Caco-2 (cell line): ENCODE measurements around the gene STEAP1B. TPM values are rescaled to one million over a fixed set of nuclear protein-coding genes. Genes with fewer than 3 reads are reported as not detected.
"Not testable (repeated sequence)": the region's sequence is repeated elsewhere in the genome, so short reads cannot be mapped to it uniquely, and the experiment has no call there.

Source experiments
- BruUV-seq: library from RNA; stranded (reverse); fragments of 400-500 nt; replicated peaks from 2 replicates; lab custom pipeline; 2021; lab: Mats Ljungman, UMichigan
- CTCF ChIA-PET: fragments of 300-600 bp; sonication (Branson Sonifier 250); formaldehyde crosslinking; loops from one replicate; lab custom pipeline; 2022; ENCODE audit warnings: antibody characterized with exemption; lab: Charles Lee
- POLR2A ChIA-PET: fragments of 300-600 bp; sonication (Branson Sonifier 250); formaldehyde crosslinking; loops from one replicate; lab custom pipeline; 2022; ENCODE audit warnings: antibody characterized with exemption; lab: Charles Lee
- DNase-seq, 2 experiments: peaks; one replicate each; pipeline versions ENCODE4 v3.0.0 to v3.0.0-alpha.2; 2020 to 2022
- H3K27me3 ChIP-seq: replicated peaks from 2 replicates; pipeline ENCODE4 v1.6.0; 2011; ENCODE audit warnings: low read length; ENCODE audit not compliant: control insufficient read depth, insufficient read depth
- H3K36me3 ChIP-seq: 2 replicates; pipeline ENCODE4 v1.5.1; 2011; ENCODE audit warnings: low read length; ENCODE audit not compliant: control insufficient read depth, insufficient read depth
- H3K4me1 ChIP-seq: fragments of 250-450 bp; sonication (Bioruptor Pico); 2 replicates; pipeline ENCODE4 v1.5.1; 2020; ENCODE audit warnings: mild to moderate bottlenecking
- H3K4me3 ChIP-seq: 2 replicates; pipeline ENCODE4 v1.5.1; 2011; ENCODE audit warnings: low read depth, mild to moderate bottlenecking, control low read depth, low read length
- H3K9me3 ChIP-seq: fragments of 250-450 bp; sonication (Bioruptor Pico); 2 replicates; pipeline ENCODE4 v1.5.1; 2020; ENCODE audit warnings: mild to moderate bottlenecking, moderate library complexity
- H3K27ac Mint-ChIP-seq: one replicate; pipeline ENCODE4 v1.8.0; 2022; ENCODE audit warnings: mixed read lengths; ENCODE audit not compliant: unreplicated experiment
- H3K27me3 Mint-ChIP-seq: one replicate; pipeline ENCODE4 v1.8.0; 2022; ENCODE audit warnings: mixed read lengths; ENCODE audit not compliant: insufficient read depth, unreplicated experiment
- H3K36me3 Mint-ChIP-seq: one replicate; pipeline ENCODE4 v1.8.0; 2022; ENCODE audit warnings: mild to moderate bottlenecking, mixed read lengths; ENCODE audit not compliant: insufficient read depth, unreplicated experiment
- H3K4me1 Mint-ChIP-seq: one replicate; pipeline ENCODE4 v1.8.0; 2022; ENCODE audit warnings: low read depth, mixed read lengths; ENCODE audit not compliant: unreplicated experiment
- H3K4me3 Mint-ChIP-seq: one replicate; pipeline ENCODE4 v1.8.0; 2022; ENCODE audit warnings: mild to moderate bottlenecking, moderate library complexity, mixed read lengths; ENCODE audit not compliant: unreplicated experiment
- H3K9me3 Mint-ChIP-seq: one replicate; pipeline ENCODE4 v1.8.0; 2022; ENCODE audit warnings: mixed read lengths; ENCODE audit not compliant: unreplicated experiment
- intact Hi-C: fragments of 100-400 bp; cut with micrococcal nuclease; formaldehyde crosslinking; loops from one replicate; pipeline ENCODE4 v1.10.0; 2022; ENCODE audit not compliant: unreplicated experiment
- total RNA-seq: library from RNA; stranded (reverse); gene quantifications from 2 replicates; pipeline ENCODE4 v1.2.3, GENCODE V29; 2022
- TF ChIP-seq, protein P1 (sequence below), 2 experiments: fragments of 200-600 bp in 1 of 2; IDR thresholded peaks; 1 replicate in 1 of 2; 2 replicates in 1 of 2; pipeline versions ENCODE4 v1.5.1 to v1.8.0; 2011 to 2022; ENCODE audit warnings: antibody characterized with exemption in 1 of 2, control low read depth in 1 of 2, inconsistent platforms in 1 of 2, low read depth in 1 of 2, low read length in 1 of 2, mild to moderate bottlenecking in 1 of 2, moderate library complexity in 1 of 2; ENCODE audit not compliant: insufficient read depth in 1 of 2, severe bottlenecking in 1 of 2, unreplicated experiment in 1 of 2

Gene STEAP1B
- total RNA-seq, 1 experiment from 2014 or later, result 1.7 TPM

GRCh38 chr7:22452960-22453558, 46.9 kb downstream of the STEAP1B start:
- H3K4me3 ChIP-seq, result no peak overlapping the region
- Mint-ChIP-seq H3K4me3 (no peak overlapping the region), H3K27ac (no peak overlapping the region), H3K9me3 (no peaks in the 10 kb centered on the region), H3K4me1 (peaks cover 7% of the 10 kb centered on the region), H3K27me3 (no peaks in the 10 kb centered on the region), H3K36me3 (no peaks in the 10 kb centered on the region)
- no peaks in the 10 kb centered on the region for H3K9me3 ChIP-seq
- ChIA-PET CTCF (interaction anchor here (0.6 to 1.3 kb wide), 4 partner anchors 10 to 222 kb away, joined by 3 to 9 read pairs (median 5); no protein-coding TSS in a partner anchor), POLR2A (no interaction called here)
- no peaks in the 10 kb centered on the region for H3K4me1 ChIP-seq
- BruUV-seq, result no TSS peak
- TF ChIP-seq, protein P1, sequence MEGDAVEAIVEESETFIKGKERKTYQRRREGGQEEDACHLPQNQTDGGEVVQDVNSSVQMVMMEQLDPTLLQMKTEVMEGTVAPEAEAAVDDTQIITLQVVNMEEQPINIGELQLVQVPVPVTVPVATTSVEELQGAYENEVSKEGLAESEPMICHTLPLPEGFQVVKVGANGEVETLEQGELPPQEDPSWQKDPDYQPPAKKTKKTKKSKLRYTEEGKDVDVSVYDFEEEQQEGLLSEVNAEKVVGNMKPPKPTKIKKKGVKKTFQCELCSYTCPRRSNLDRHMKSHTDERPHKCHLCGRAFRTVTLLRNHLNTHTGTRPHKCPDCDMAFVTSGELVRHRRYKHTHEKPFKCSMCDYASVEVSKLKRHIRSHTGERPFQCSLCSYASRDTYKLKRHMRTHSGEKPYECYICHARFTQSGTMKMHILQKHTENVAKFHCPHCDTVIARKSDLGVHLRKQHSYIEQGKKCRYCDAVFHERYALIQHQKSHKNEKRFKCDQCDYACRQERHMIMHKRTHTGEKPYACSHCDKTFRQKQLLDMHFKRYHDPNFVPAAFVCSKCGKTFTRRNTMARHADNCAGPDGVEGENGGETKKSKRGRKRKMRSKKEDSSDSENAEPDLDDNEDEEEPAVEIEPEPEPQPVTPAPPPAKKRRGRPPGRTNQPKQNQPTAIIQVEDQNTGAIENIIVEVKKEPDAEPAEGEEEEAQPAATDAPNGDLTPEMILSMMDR (IDR thresholded peaks at IDR 0.05; ENCODE audit: insufficient read depth in 1 of 2, low read depth in 1 of 2, low read length in 1 of 2, severe bottlenecking in 1 of 2, unreplicated experiment in 1 of 2), result no peak
- intact Hi-C loops, result loop anchor here (10.0 kb wide), 1 partner anchor 98 kb away; the partner anchor contains the start of gene RAPGEF5
- H3K27me3 ChIP-seq, result no peaks in the 10 kb centered on the region; the same call in 1 of the 2 replicates
- DNase-seq, result no peak
- no peaks in the 10 kb centered on the region for H3K36me3 ChIP-seq

GRCh38 chr7:22452142-22452959, 47.6 kb downstream of the STEAP1B start:
- no TSS peak for BruUV-seq
- DNase-seq, result peak; percentile 46 to 60
- no peaks in the 10 kb centered on the region for H3K27me3 Mint-ChIP-seq
- Histone ChIP-seq H3K4me3 (no peak overlapping the region), H3K4me1 (no peaks in the 10 kb centered on the region), H3K27me3 (no peaks in the 10 kb centered on the region; the same call in 1 of the 2 replicates), H3K36me3 (no peaks in the 10 kb centered on the region), H3K9me3 (no peaks in the 10 kb centered on the region)
- no peaks in the 10 kb centered on the region for H3K36me3 Mint-ChIP-seq
- ChIA-PET CTCF (interaction anchor here (0.6 to 1.3 kb wide), 5 partner anchors 9 to 865 kb away, joined by 3 to 9 read pairs (median 5); no protein-coding TSS in a partner anchor), POLR2A (no interaction called here)
- no peaks in the 10 kb centered on the region for H3K9me3 Mint-ChIP-seq
- no peak overlapping the region for H3K27ac Mint-ChIP-seq
- H3K4me1 Mint-ChIP-seq, result peaks cover 7% of the 10 kb centered on the region
- intact Hi-C loops, result loop anchor here (10.0 kb wide), 1 partner anchor 98 kb away; the partner anchor contains the start of gene RAPGEF5
- peak overlapping the region; percentile 32 for H3K4me3 Mint-ChIP-seq
- TF ChIP-seq, protein P1 (IDR thresholded peaks at IDR 0.05; ENCODE audit: insufficient read depth in 1 of 2, low read depth in 1 of 2, low read length in 1 of 2, severe bottlenecking in 1 of 2, unreplicated experiment in 1 of 2), result peak; percentile 67 to 76

DNA sequence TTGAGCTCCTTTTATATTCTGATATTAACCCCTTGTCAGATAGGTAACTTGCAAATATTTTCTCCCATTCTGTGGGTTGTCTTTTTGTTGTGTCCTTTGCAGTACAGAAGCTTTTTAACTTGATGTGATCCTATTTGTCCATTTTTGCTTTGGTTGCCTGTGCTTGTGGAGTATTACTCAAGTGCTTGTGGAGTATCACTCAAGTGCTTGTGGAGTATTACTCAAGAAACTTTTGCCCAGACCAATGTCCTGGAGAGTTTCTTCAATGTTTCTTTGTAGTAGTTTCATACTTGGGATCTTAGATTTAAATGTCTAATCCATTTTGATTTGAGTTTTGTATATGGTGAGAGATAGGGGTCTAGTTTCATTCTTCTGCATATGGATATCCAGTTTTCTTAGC, 50.0 kb downstream of the STEAP1B start:
- DNase-seq, CTCF ChIA-PET, POLR2A ChIA-PET, H3K4me3 Mint-ChIP-seq, H3K36me3 ChIP-seq, H3K9me3 ChIP-seq, H3K4me3 ChIP-seq, H3K4me1 ChIP-seq, H3K4me1 Mint-ChIP-seq, H3K9me3 Mint-ChIP-seq, BruUV-seq, H3K27me3 ChIP-seq, H3K27ac Mint-ChIP-seq, H3K27me3 Mint-ChIP-seq, H3K36me3 Mint-ChIP-seq: not testable (repeated sequence)
- intact Hi-C loops, result loop anchor here (10.0 kb wide), 1 partner anchor 95 kb away; the partner anchor contains the start of gene RAPGEF5
